A172 (cell line): Measurements from ENCODE around the gene PRR5. TPM values are rescaled to one million over a fixed set of nuclear protein-coding genes. Genes with fewer than 3 reads are reported as not detected.

Experiments
- DNase-seq: peaks from one replicate; pipeline ENCODE4 v3.0.0-alpha.2; 2015; ENCODE audit warnings: low spot score
- total RNA-seq: library from RNA; depleted of rRNA; stranded (reverse); fragments of >200 nt; shearing (Covaris generic); gene quantifications from 2 replicates; pipeline ENCODE4 v1.2.3, GENCODE V29; 2014

The PRR5 gene
- total RNA-seq, 1 experiment from 2014 or later, result 7.1 TPM

DNA sequence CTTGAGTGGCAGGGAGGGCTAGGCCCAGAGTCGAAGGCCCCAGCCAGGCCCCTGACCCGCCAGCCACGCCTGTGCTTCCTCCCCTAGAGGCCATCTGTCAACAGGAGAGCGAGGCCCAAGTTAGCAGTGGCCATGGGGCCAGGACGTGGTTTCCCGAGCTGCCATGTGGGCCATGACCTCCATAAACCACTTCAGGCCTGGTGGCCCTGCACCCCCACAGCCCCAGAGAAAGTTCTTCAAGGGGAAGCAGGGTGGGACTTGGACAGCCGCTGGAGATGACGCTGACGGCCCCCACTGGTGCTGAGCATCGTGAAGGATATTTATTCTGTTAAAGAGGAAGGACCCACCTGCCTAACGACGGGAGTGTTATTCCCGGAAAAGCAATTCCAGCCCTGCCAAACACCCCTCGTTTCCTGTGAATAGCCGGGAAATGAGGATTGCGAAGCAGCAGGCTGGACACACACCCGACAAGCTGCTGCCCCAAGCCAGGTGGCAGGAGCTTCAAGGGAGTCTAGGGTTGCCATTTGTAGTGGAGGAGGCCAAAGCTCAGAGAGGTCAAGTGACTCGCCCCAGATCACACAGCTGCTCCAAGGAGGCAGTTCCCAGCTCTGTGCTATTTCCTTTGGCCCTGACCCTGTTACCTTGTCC, 12.8 kb downstream of the PRR5 start:
- no peak for DNase-seq

DNA sequence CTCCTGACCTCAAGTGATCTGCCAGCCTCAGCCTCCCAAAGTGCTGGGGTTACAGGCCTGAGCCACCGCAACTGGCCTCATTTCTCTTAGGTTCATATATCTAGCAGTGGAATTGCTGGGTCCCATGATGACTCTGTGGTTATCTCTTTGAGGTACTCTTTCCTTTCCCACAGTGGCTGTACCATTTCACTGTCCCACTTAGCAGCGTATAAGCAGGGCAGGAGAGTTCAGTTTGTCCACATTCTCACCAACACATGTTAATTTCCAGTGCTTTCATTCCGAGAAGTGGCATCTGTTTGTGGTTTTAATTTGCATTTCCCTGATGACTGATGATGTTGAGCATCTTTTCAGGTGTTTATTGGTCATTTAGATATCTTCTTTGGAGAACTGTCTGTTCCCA, 16.4 kb downstream of the PRR5 start:
- DNase-seq, result no peak

DNA sequence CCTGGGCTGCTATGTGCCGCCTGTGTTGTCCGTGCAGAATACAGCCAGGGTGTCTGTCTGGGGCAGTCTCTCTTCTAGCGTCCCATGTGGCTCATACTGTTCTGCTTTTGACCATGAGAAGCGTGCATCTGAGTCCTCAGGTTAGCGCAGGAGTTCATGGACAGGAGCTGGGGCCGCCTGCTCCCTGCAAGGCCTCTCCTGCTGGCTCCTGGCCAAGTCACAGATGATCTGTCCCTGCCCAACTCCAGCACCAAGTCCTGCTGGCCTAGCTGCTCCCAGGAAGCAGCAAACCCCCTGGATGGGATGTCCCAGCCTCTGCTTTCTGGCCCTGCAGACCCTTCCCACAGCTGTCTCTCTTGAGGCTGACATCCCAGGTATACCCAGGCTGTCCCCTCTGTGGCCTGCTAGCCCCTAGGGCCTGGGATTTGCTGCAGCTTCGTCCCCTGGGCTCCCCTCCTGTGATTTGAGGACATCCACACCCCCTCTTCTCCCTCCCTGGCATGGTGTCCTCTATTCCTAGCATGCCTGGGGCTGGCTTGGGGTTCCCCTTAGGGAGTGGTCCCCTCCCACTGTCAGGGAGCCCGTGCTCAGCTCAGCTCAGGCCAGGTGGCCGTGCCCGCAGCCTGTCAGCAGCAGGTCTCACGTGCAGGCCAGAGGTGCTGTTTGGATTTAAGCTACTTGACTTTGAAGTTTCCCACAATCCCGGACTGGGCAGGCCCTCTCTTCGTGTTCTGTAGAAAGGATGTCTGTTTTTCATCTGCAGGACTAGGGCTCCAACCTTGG, 17.8 kb downstream of the PRR5 start:
- no peak for DNase-seq

DNA sequence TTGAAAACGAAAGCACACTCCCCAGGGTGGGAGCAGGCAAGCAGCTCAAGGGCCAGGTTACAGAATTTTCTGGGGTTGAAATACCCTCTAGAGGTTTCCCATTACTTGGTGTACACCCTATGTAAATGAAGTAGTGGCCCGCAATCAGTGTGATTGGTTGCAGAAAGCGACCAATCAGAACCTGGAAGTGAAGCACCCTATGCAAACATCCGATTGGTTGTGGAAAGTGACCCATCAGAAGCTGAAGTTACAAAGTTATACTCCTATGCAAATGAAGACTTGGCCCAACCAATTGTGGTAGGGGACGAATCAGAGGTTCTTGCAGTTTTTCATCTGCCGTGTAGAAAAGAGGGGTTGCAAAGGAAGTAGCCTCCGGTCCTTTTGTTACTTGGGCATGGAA, 19.2 kb downstream of the PRR5 start:
- DNase-seq, result no peak

DNA sequence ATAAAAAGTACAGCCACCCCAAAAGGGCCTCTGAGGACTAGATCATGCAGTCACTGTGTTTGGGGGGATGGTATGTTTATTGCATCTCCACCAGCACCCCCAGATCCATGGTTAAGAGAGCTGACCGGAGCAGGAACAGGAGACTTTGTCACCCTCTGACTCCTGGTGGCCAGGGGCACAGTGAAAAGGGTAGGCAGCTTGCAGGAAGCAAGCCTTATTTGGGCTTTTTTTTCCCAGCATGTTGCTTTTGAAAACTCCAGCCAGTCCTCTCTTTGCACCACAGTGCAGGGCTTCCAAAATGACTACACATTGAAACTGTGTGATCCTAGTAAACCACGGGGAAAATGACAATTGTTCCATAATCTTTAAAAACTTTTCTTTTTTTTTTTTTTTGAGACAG, 20.6 kb downstream of the PRR5 start:
- no peak for DNase-seq

DNA sequence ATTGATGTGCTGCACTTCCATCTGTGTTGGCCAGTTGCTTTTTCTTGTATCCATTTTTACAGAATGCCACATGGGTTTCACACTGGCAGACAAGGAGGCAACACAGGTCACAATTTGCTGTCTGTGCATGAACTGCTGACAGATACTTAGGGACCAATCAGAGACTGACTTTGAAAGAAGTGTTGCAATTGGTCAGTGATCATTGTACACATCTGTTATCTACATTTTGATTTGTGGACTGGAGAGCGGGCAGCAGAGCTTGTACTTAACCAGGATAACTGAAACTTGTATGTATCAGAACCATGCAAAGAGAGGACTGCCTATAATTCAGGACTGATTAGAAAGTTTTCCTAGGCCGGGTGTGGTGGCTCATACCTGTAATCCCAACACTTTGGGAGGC, 21.8 kb downstream of the PRR5 start:
- DNase-seq, result peak; percentile 58

DNA sequence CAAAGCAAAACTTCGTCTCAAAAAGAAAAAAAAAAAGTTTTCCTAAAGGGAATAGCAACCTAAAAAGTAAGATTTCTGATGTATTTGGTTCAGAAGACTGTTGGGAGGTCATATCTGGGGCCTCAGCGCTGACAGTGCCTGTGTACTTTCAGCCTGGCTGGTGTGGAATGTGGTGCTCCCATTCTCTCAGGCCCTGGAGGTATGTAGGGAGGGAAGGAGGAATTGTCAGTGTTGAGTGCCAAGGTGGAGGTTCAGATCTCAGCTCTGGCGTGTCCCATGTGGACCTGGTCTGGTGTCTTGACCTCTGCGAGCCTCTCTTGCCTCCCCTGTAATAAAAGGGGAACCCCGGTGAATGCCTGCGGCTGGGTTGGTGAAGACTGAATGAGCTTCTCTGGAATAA, 22.4 kb downstream of the PRR5 start:
- DNase-seq, result no peak

DNA sequence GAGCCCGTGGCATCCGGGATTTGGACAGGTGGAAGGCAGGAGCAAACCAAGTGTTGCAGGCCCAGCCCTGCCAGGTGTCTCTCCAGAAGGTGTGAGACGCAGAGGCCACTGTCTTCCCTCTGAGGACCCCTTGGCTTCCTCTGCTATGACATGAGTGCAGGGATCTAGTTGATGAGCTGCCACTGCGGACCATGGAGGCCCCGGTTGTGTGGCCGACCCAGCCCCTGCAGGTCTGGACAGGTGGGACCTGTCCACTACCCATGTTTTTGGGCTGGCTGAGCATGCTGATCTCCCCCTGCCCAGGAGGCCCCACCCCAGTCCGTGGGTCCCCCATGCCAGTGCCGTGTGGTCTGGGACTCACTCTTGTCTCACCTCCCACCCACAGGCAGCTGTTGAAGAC, 22.9 kb downstream of the PRR5 start:
- DNase-seq, result no peak

DNA sequence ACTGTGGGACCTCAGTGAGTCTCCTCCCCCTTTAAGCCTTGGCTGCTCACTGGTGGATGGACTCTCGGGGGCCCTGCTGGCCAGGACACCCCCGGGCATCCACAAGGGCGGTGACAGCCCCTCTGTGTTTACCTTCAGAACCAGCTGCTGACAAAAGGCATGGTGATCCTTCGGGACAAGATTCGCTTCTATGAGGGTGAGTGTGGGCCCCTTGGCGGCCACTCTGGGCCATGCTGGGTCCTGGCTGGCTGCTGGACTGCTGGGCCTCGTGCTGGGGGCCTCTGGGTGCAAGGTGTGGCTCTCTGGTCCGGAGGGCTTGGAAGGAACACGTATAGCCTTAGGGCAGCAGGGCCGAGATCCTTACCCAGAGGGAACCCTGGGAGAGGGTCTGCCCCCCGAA, 24.4 kb downstream of the PRR5 start:
- DNase-seq, result no peak

DNA sequence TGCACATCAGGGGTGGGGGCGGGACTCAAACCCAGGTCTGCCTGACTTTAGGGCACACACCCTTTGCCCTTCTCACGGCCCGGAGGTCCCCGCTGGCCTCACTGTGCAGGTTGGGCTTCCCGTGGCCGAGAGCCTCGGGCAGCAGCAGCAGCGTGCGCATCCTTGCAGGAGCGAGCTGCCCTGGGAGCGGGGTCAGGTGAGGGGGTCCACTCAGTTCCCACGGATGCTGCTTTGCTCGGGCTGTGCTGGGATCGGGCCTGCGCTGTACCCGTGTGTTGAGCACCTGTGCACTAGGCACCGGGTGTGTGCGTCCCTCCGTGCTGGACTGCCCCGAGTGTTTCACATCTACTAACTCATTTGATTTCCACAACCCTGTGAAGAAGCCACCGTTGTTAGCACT, 25.1 kb downstream of the PRR5 start:
- no peak for DNase-seq

DNA sequence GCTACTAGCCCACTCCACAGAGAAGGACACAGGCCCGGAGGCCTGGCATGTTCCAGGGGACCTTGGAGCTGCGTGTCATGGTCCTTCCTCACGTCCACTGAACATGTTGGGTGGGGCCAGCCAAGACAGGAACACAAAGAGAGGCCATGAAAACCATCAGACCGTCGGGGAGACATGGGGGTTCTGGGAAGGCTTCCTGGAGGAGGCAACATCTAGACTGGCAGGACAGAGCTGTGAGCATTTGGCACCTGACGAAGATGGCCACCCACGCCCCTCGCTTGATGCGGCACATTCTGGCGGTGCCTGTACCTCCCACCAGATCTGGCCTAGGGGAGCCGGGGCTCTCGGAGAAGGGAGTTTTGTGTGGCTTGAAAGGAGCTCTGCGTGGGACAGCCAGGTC, 25.7 kb downstream of the PRR5 start:
- DNase-seq, result no peak

DNA sequence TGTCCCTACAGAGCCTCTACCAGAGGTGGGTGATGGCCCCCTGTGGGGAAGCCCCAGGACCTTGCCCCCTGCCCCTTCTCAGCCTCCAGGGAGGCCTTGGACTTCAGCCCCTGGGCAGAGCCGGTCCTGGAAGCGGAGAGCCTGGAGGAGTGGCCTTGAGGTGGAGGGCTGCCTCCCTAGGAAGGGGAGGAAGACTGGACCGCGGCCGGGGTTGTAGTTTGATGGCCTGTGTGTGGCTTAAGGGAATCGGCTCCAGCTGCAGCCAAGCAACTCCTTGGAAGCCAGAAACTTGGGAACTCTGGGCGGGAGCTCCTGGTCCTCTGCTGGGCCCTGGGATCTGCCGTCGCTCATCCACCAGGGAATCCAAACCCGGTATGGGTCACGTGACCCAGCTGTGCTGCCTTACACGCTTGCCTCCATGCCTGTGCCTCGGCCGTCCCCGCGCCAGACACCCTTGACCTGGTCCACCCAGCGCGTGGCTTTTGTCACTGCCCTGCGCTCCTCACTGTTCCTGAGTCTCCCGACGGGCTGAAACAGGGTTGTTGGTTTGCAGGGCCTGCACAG, 26.8 kb downstream of the PRR5 start:
- DNase-seq, result no peak

DNA sequence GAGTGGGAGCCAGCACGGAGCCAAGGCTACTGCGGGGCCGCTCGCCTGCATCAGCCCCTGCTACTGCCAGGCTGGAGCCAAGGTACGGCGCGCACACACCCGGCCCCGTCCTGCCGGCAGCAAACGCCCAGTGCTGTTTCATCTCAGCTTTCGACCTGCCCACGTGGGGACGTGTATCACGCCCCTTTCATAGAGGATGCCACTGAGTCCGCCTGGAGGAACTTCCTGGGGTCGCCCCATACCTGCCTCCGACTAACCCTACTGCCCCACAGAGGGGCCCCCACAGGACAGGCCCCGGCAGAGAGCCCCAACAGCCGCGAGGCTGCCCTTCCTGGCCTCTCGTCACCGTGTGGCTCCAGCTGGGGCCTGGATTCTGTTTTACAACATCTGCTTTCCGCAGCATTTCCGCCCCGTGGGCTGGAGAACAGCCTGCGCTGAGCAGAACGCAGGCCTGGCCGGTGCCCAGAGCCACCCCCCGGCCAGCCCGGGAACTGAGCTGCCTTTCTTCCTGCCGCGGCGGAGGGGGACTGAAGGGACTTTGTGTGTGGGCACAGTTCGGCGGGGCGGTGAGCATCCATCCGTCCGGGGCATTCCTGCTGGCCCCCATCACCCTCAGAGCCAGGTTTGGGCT, 27.5 kb downstream of the PRR5 start:
- no peak for DNase-seq

DNA sequence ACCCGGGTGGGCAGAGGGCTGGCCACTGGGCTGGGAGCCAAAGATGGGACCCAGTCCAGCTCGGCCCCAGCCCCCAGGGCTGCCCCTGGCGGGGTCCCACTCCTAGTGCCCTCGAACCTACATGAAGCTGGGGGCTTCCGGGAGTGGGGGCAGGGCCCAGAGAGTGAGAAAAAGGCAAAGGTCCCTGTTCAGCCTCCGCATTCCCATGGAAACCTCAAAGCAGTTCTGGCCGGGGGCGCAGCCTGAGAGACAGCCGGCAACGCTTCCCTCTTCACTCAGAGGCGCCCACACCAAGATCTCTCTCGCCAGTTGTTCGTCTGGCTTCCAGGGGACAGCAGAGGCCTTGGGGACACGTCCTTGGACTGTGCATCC, 28.0 kb downstream of the PRR5 start:
- no peak for DNase-seq

DNA sequence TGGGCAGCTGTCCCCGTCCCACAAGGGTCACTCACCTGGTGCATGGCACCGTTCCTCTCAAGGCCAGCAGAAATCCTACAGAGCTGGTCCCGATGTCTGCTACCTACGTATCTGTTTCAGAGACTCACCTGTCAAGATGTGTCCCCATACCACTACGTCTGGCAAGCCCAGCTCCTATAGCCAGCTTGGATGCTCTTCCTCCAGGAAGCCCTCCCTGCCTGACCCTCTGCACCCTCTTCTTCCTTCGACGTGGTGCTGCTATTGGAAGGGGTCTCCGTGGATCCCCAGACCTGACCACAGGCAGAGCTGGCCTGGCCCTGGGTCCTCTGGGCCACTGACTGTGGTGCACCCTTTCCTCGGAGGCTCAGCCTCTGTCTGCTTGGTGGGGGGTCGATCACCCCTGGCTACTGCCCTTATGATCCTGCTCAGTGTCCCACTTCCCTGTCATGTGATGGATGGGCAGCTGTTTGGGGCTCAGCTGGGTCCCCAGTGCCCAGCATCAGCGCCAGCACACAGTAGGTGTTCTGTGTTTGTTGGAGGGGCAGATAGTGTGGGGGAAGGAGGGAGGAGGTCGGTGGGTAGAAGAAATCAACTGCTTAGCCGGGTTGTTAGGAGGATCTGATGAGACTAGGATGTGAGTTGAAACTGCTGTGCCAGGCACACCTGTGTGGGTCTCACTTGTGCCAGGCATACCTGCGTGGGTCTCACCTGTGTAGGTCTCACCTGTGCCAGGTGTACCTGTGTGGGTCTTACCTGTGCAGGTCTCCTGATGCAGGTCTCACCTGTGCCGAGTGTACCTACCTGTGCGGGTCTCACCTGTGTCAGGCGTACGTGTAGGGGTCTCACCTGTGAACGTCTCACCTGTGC, 28.7 kb downstream of the PRR5 start:
- DNase-seq, result no peak

DNA sequence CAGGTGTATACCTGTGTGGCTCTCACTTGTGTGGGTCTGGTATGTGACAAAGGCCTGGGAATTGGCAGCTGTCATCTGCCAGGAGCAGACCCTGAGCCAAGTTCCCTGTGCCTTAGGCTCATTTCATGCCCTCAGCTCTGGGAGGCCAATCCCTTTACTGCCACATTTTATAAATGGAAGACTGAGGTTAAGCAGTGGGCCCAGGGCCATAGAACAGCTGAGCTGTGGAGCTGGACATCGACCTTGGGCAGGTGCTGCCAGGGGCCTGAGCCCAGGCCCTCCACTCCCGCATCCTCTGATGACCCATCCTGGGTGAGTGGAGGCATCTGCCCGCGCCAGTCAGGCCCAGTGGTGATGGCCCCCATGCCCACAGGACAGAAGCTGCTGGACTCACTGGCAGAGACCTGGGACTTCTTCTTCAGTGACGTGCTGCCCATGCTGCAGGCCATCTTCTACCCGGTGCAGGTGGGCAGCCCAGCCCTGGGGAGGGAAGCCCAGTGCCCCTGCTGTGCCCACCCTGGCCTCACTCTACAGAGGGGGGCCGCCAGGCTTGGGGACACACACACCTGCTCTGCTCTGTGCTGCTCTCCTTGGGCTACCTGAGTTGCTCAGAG, 29.5 kb downstream of the PRR5 start:
- no peak for DNase-seq

DNA sequence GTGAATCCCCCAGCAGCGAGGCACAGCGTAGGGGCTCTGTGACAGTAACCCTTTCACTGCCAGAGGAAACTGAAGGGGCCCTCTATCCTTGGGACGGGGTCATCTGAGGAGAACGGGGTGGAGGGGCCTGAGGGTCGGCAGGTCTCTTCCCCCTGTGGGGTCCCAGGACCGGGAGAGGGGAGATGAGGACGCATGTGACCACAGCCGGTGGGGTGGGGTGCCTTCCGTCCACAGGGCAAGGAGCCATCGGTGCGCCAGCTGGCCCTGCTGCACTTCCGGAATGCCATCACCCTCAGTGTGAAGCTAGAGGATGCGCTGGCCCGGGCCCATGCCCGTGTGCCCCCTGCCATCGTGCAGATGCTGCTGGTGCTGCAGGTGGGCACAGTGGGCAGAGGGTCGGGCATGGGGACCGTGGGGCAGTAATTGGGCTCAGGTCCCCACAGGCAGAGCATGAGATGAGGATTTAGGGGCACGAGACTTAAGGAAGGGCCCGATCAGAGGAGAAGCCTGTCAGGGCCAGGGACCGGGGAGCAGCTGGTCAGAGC, 30.1 kb downstream of the PRR5 start:
- DNase-seq, result no peak

DNA sequence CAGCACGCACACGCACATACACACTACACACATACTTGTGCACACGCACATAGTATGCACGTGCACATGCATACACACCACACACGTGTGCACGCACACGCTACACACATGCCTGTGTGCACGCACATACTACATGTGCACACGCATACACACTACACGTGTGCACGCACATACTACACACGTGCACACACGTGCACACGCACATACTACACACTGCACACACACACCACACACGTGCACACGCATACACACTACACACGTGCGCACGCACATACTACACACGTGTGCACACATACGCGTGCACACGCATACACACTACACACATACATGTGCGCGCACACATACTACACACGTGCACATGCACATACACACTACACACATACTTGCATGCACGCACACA, 30.7 kb downstream of the PRR5 start:
- DNase-seq, result no peak

DNA sequence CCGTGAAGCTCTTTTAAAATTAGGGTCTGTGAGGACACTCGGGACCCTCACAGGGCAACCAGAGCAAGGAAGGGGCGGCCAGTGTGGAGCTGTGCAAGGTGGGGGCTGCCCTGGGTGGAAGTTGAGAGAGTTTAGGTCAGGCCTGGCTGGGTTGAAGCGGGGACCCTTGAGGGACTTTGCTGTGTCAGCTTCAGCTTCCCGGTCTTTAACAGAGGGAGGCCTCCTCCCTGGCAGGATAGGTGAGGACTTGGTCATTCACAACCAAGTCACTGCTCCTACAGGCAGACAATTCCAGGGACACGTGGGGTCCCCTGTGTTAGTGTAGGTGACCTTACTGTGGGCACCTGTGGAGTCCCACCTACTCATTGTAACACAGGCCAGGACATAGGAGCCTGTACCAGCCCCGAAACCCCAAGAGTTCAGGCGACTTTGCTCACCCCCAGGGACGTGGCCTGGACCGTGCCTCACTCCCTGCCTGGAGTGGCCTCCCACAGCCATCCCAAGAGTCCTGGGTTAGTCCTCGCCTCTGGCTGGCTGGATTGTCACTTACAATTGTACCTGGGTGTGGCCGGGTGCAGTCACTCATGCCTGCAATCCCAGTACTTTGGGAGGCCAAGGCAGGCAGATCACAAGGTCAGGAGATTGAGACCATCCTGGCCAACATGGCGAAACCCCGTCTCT, 31.6 kb downstream of the PRR5 start:
- DNase-seq, result no peak

DNA sequence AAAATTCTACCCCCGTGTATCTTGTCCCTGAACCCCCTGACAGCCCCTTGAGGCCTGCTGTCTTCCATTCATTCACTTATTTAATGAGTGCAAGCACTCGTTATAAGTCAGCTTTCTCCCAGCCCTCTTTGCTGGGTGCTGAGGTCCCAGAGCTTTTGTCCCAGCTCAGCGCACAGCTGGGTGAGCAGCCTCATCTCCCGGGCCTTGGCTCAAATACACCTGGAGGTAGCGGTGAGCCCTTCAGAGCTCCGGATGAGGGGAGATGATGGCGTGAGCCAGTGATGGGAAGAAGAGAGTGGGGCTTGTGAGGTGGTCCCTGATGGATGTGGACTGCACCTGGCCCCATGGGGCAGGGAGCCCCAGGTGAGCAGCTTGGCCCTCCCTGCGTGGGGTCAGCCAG, 32.3 kb downstream of the PRR5 start:
- no peak for DNase-seq
